GM12878 (cell line): ENCODE data around the gene SLC25A33. TPM values are rescaled to one million over a fixed set of nuclear protein-coding genes. Genes with fewer than 3 reads are reported as not detected.

Experiments
- ATAC-seq: fragments of 200-7000 bp; cut with Tn5 transposase; 3 replicates; pipeline ENCODE4 v1.9.1; 2020; ENCODE audit warnings: mild to moderate bottlenecking, moderate library complexity
- BruUV-seq: library from RNA; stranded (reverse); fragments of 400-500 nt; replicated peaks from 2 replicates; lab custom pipeline; 2021; lab: Mats Ljungman, UMichigan
- CTCF ChIA-PET: fragments of 300-600 bp; sonication (Branson Sonifier 250); formaldehyde crosslinking; extraction: SDS; loops from one replicate; lab custom pipeline; 2021; ENCODE audit warnings: inconsistent platforms; lab: Yijun Ruan, JAX
- POLR2A ChIA-PET: fragments of 350-600 bp; formaldehyde crosslinking; extraction: SDS; loops from one replicate; lab custom pipeline; 2021; ENCODE audit warnings: inconsistent platforms; lab: Charles Lee
- RAD21 ChIA-PET: fragments of 300-600 bp; sonication (Branson Sonifier 250); formaldehyde crosslinking; loops from one replicate; lab custom pipeline; 2023; ENCODE audit warnings: antibody characterized with exemption; ENCODE audit not compliant: unreplicated experiment; lab: Charles Lee
- SMC1A ChIA-PET: fragments of 300-600 bp; sonication (Branson Sonifier 250); formaldehyde crosslinking; loops from one replicate; lab custom pipeline; 2023; ENCODE audit not compliant: unreplicated experiment, uncharacterized antibody; lab: Charles Lee
- DNase-seq: peaks from one replicate; pipeline ENCODE4 v3.0.0-alpha.2; 2011; ENCODE audit warnings: low read depth, low spot score
- FAIRE-seq: peaks from 3 replicates; lab custom pipeline; 2011; peaks lifted over from hg19 to GRCh38; lab: Jason Lieb, UNC
- H2AFZ ChIP-seq: 2 replicates; pipeline ENCODE4 v1.6.0; 2011; ENCODE audit warnings: low read depth, low read length, control low read depth; ENCODE audit not compliant: control insufficient read depth
- H3K27ac ChIP-seq: 2 replicates; pipeline ENCODE4 v1.5.1; 2011; ENCODE audit warnings: control low read depth; ENCODE audit not compliant: control insufficient read depth, insufficient read depth
- H3K27me3 ChIP-seq, 2 experiments: replicated peaks in 1 of 2; 2 replicates each; pipeline versions ENCODE4 v1.6.0 to v1.6.1; 2011; ENCODE audit warnings: low read length in 1 of 2; ENCODE audit not compliant: control insufficient read depth in 2 of 2, insufficient read depth in 2 of 2
- H3K36me3 ChIP-seq, 2 experiments: 2 replicates each; pipeline ENCODE4 v1.5.1; 2011; ENCODE audit warnings: low read length in 1 of 2; ENCODE audit not compliant: control insufficient read depth in 2 of 2, insufficient read depth in 2 of 2
- H3K4me1 ChIP-seq: 2 replicates; pipeline ENCODE4 v1.6.1; 2011; ENCODE audit warnings: mild to moderate bottlenecking, low read length, moderate library complexity, mixed read lengths; ENCODE audit not compliant: control insufficient read depth, insufficient read depth
- H3K4me2 ChIP-seq: 2 replicates; pipeline ENCODE4 v1.6.0; 2011; ENCODE audit warnings: control low read depth; ENCODE audit not compliant: control insufficient read depth, insufficient read depth
- H3K4me3 ChIP-seq: fragments of 200-600 bp; sonication (generic); 2 replicates; pipeline ENCODE4 v1.5.1; 2016
- H3K79me2 ChIP-seq: 2 replicates; pipeline ENCODE4 v1.6.0; 2011; ENCODE audit warnings: low read length; ENCODE audit not compliant: control insufficient read depth, insufficient read depth
- H3K9ac ChIP-seq: 2 replicates; pipeline ENCODE4 v1.8.0; 2011; ENCODE audit warnings: low read length, control low read depth, mixed read lengths; ENCODE audit not compliant: control insufficient read depth, insufficient read depth
- H3K9me3 ChIP-seq: replicated peaks from 3 replicates; pipeline ENCODE4 v1.5.1; 2011; ENCODE audit warnings: mild to moderate bottlenecking, low read length; ENCODE audit not compliant: control insufficient read depth, insufficient read depth
- H4K20me1 ChIP-seq: 2 replicates; pipeline ENCODE4 v1.6.0; 2011; ENCODE audit not compliant: control insufficient read depth, insufficient read depth
- CEBPZ ChIP-seq: fragments of 150-350 bp; IDR thresholded peaks from 2 replicates; pipeline ENCODE4 v1.6.1; 2016; ENCODE audit warnings: low read depth, low read length
- MYB ChIP-seq: fragments of 150-350 bp; IDR thresholded peaks from 2 replicates; pipeline ENCODE4 v1.6.1; 2014; ENCODE audit warnings: mild to moderate bottlenecking, low read depth, low read length, borderline replicate concordance
- MYC ChIP-seq: IDR thresholded peaks from 2 replicates; pipeline ENCODE4 v1.6.1; 2011; ENCODE audit warnings: mild to moderate bottlenecking, low read length, moderate library complexity, inconsistent platforms; ENCODE audit not compliant: insufficient read depth, insufficient replicate concordance, insufficient read length, severe bottlenecking
- PAX8 ChIP-seq: fragments of 450-650 bp; IDR thresholded peaks from 2 replicates; pipeline ENCODE4 v1.6.1; 2017; ENCODE audit warnings: mild to moderate bottlenecking, moderate library complexity
- POU2F2 ChIP-seq: IDR thresholded peaks from 3 replicates; pipeline ENCODE4 v1.6.1; 2011; ENCODE audit warnings: low read depth, mild to moderate bottlenecking, low read length, borderline replicate concordance
- RCOR1 ChIP-seq: conservative IDR thresholded peaks from 2 replicates; pipeline ENCODE4 v1.6.1; 2012; ENCODE audit warnings: low read depth, low read length, improper control_type of control experiment
- SMC3 ChIP-seq: IDR thresholded peaks from 2 replicates; pipeline ENCODE4 v1.6.1; 2011; ENCODE audit warnings: low read length, improper control_type of control experiment, borderline replicate concordance
- SREBF1 ChIP-seq: IDR thresholded peaks from 2 replicates; pipeline ENCODE4 v1.6.1; 2012; ENCODE audit warnings: mild to moderate bottlenecking, low read length
- TAF1 ChIP-seq: IDR thresholded peaks from 2 replicates; pipeline ENCODE4 v1.6.1; 2011; ENCODE audit warnings: mild to moderate bottlenecking, low read depth, low read length, borderline replicate concordance
- ZNF217 ChIP-seq: fragments of 450-650 bp; IDR thresholded peaks from 2 replicates; pipeline ENCODE4 v1.6.1; 2017; ENCODE audit warnings: antibody characterized with exemption, mild to moderate bottlenecking
- WGBS: methylation state at CpG from one replicate; pipeline ENCODE4 v1.1.6; 2016; ENCODE audit warnings: low lambda C conversion rate; ENCODE audit not compliant: insufficient replicate concordance, insufficient coverage; ENCODE audit errors: missing lambda C conversion rate; 5-methylcytosine and 5-hydroxymethylcytosine counted together
- in situ Hi-C: fragments of 300-500 bp; cut with MboI; formaldehyde crosslinking; loops from 9 replicates; pipeline ENCODE4 v1.14.3; 2018; ENCODE audit warnings: mixed read lengths
- intact Hi-C: fragments of 100-400 bp; cut with micrococcal nuclease; formaldehyde crosslinking; loops from one replicate; pipeline ENCODE4 v1.14.2; 2022; ENCODE audit not compliant: unreplicated experiment
- polyA plus RNA-seq, 11 experiments: library from polyadenylated mRNA; depleted of rRNA in 4 of 11; unstranded in 6 of 11; stranded (reverse) in 5 of 11; fragments of >200 nt; fragmentation: Nextera tagmentation in 4 of 11; fragmentation: Illumina TruSeq in 1 of 11; extraction: Ambion mirVana in 4 of 11; extraction: Trizol in 1 of 11; gene quantifications; 1 replicate in 1 of 11; 2 replicates in 10 of 11; pipeline versions ENCODE4 v1.2.1 to v1.2.3, GENCODE V29; 2011 to 2016; ENCODE audit warnings: inconsistent platforms in 2 of 11, missing spikeins in 2 of 11, low read depth in 1 of 11
- total RNA-seq, 4 experiments: library from RNA; depleted of rRNA in 3 of 4; stranded (reverse); fragments of >200 nt in 3 of 4; fragmentation: Illumina TruSeq in 1 of 4; extraction: Trizol in 1 of 4; gene quantifications; 2 replicates each; pipeline versions ENCODE4 v1.2.1 to v1.2.3, GENCODE V29; 2013 to 2021
- TF ChIP-seq, protein P1 (sequence below): fragments of 450-650 bp; IDR thresholded peaks from 2 replicates; pipeline ENCODE4 v1.6.1; 2017; ENCODE audit warnings: antibody characterized with exemption, mild to moderate bottlenecking, moderate library complexity

SLC25A33 gene
- total and polyA plus RNA-seq, 10 of the 15 experiments (the other 5 are each of a cell fraction or from before 2014, with no cell fraction given), result 1.7 to 11.2 (median 8.4) TPM

- RAD21 ChIA-PET, result no interaction called here
- SMC1A ChIA-PET, result no interaction called here
- FAIRE-seq, result no peak
These were observed 60.5 kb downstream of the SLC25A33 start for GRCh38 chr1:9599741-9600140.

GRCh38 chr1:9600861-9601834 is 61.9 kb downstream of the SLC25A33 start:
- ChIA-PET POLR2A (no interaction called here), RAD21 (no interaction called here), SMC1A (no interaction called here), CTCF (no interaction called here)
- H3K9me3 ChIP-seq, result no peaks in the 10 kb centered on the region
- H3K27me3 ChIP-seq, result no peaks in the 10 kb centered on the region
- FAIRE-seq (no peak), DNase-seq (no peak), ATAC-seq (no peak)
- H3K27ac ChIP-seq, result no peak overlapping the region
- H3K4me2 ChIP-seq, result no peak overlapping the region
- no peak overlapping the region for H3K9ac ChIP-seq
- in situ Hi-C loops (no loop called here), intact Hi-C loops (no loop called here)
- H2AFZ ChIP-seq, result no peak overlapping the region
- no TSS peak for BruUV-seq
- no peaks in the 10 kb centered on the region for H3K4me1 ChIP-seq
- WGBS, result 91% methylated on average over 38 of the region's 39 CpGs
- no peak overlapping the region for H3K4me3 ChIP-seq
- no peaks in the 10 kb centered on the region for H3K79me2 ChIP-seq
- peaks cover 10 to 41% of the 10 kb centered on the region in 2 experiments; a peak in 3 of 4 replicates for H3K36me3 ChIP-seq
- no peaks in the 10 kb centered on the region for H4K20me1 ChIP-seq
- no peak for TF ChIP-seq ZNF217
- TF ChIP-seq MYC, result no peak
- TF ChIP-seq RCOR1, result no peak
- TF ChIP-seq TAF1, result no peak
- TF ChIP-seq, protein P1, sequence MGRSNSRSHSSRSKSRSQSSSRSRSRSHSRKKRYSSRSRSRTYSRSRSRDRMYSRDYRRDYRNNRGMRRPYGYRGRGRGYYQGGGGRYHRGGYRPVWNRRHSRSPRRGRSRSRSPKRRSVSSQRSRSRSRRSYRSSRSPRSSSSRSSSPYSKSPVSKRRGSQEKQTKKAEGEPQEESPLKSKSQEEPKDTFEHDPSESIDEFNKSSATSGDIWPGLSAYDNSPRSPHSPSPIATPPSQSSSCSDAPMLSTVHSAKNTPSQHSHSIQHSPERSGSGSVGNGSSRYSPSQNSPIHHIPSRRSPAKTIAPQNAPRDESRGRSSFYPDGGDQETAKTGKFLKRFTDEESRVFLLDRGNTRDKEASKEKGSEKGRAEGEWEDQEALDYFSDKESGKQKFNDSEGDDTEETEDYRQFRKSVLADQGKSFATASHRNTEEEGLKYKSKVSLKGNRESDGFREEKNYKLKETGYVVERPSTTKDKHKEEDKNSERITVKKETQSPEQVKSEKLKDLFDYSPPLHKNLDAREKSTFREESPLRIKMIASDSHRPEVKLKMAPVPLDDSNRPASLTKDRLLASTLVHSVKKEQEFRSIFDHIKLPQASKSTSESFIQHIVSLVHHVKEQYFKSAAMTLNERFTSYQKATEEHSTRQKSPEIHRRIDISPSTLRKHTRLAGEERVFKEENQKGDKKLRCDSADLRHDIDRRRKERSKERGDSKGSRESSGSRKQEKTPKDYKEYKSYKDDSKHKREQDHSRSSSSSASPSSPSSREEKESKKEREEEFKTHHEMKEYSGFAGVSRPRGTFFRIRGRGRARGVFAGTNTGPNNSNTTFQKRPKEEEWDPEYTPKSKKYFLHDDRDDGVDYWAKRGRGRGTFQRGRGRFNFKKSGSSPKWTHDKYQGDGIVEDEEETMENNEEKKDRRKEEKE, result no peak
- TF ChIP-seq PAX8, result no peak
- TF ChIP-seq CEBPZ, result no peak
- TF ChIP-seq POU2F2, result no peak

More at GRCh38 chr1:9599741-9600140, 60.5 kb downstream of the SLC25A33 start:
- intact Hi-C loops (no loop called here), in situ Hi-C loops (no loop called here)
- Histone ChIP-seq H3K4me3 (no peak overlapping the region), H3K4me1 (no peaks in the 10 kb centered on the region), H3K36me3 (peaks cover 10 to 41% of the 10 kb centered on the region in 2 experiments; a peak in 3 of 4 replicates), H3K4me2 (no peak overlapping the region), H3K9ac (no peak overlapping the region), H2AFZ (no peak overlapping the region), H3K27me3 (no peaks in the 10 kb centered on the region), H3K27ac (no peak overlapping the region), H4K20me1 (no peaks in the 10 kb centered on the region), H3K79me2 (no peaks in the 10 kb centered on the region), H3K9me3 (no peaks in the 10 kb centered on the region)
- TF ChIP-seq MYB (no peak), SREBF1 (no peak), SMC3 (no peak)
- WGBS, result 93% methylated on average over 10 of the region's 10 CpGs
- ATAC-seq (no peak), DNase-seq (no peak)
- POLR2A ChIA-PET, result no interaction called here
- BruUV-seq, result no TSS peak
- CTCF ChIA-PET, result no interaction called here
